ENCODE results near the gene NPIPA2.
"Not testable (repeated sequence)": the region's sequence is repeated elsewhere in the genome, so short reads cannot be mapped to it uniquely, and the experiment has no call there.

- not testable (repeated sequence) for TF ChIP-seq EZH2phosphoT487 (IDR thresholded peaks at IDR 0.05; ENCODE audit: insufficient read depth, low read depth); EZH2 (IDR thresholded peaks at IDR 0.05; ENCODE audit: insufficient read depth, poor library complexity, severe bottlenecking)
Observed at GRCh38 chr16:14694129-14694528, 48.2 kb upstream of the NPIPA2 start, which contains the start of gene PLA2G10.

Measured in GM23248 (cell line).